OCI-LY3 (cell line): ENCODE measurements around the gene PNPLA8.

Experiments
- EZH2phosphoT487 ChIP-seq: fragments of 200-600 bp; shearing (Covaris generic); IDR thresholded peaks from 2 replicates; pipeline ENCODE4 v1.6.1; 2018; ENCODE audit warnings: antibody characterized with exemption, mixed run types, low read depth
- TF ChIP-seq, protein P1 (sequence below): fragments of 200-600, 300-600 bp; sonication (generic); IDR thresholded peaks from 2 replicates; pipeline ENCODE4 v1.5.1; 2014; ENCODE audit warnings: antibody characterized with exemption, low read length, low read depth

DNA sequence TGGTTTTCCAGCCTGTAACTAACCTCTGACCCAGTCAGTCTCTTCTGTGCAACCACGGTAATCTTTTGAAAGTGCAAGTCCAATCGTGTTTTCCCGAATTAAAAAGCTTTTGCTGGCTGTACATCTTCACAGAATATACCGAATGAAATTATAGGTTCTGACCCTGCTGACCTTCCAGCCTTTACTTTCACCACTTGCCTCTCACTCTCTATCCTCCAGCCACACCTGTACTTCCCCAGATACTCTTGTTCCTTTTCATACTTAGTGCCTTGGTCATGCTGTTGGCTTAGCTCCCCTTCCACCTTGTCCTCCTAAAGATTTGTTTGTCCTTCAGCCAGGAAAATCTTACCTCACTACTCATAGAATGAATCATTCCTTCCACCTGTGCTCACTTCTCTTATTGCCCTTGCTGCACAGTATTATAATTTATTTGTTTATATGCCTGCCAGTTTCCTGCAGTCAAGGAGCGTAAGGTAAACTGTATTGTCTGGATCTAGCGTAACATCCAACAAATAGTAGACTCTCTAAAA lies 2.3 kb upstream of the PNPLA8 start:
- TF ChIP-seq, protein P1, sequence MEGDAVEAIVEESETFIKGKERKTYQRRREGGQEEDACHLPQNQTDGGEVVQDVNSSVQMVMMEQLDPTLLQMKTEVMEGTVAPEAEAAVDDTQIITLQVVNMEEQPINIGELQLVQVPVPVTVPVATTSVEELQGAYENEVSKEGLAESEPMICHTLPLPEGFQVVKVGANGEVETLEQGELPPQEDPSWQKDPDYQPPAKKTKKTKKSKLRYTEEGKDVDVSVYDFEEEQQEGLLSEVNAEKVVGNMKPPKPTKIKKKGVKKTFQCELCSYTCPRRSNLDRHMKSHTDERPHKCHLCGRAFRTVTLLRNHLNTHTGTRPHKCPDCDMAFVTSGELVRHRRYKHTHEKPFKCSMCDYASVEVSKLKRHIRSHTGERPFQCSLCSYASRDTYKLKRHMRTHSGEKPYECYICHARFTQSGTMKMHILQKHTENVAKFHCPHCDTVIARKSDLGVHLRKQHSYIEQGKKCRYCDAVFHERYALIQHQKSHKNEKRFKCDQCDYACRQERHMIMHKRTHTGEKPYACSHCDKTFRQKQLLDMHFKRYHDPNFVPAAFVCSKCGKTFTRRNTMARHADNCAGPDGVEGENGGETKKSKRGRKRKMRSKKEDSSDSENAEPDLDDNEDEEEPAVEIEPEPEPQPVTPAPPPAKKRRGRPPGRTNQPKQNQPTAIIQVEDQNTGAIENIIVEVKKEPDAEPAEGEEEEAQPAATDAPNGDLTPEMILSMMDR: no peak
- no peak for TF ChIP-seq EZH2phosphoT487
